ENCODE measurements around the gene YJU2.

Gene YJU2

DNA sequence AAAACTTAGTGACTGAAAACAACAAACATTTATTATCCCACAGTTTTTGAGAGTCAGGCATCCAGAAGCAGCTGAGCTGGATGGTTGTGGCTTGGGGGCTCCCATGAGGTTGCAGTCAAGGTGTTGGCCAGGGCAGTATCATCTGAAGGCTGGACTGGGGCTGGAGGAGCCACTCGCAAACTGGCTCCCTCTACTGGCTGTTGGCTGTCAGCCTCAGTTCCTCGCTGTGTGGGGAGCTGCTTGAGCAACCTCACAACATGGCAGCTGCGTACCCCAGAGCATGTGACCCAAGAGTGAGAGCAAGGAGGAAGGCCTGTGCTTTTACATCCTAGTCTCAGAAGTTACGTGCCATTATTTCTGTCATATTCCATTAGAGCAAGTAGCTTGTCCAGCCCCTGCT, 9.7 kb downstream of the YJU2 start:
- Histone ChIP-seq H3K9me3 (replicated peaks in 1 of 11) (peaks cover 5 to 13% (median 7%) of the 10 kb centered on the region in 11 experiments; a peak in 18 of 22 replicates), H3K4me3 (no peak overlapping the region), H3K4me2 (no peak overlapping the region), H3K27me3 (no peaks in the 10 kb centered on the region), H3K36me3 (peaks cover 81 to 100% (median 93%) of the 10 kb centered on the region in 11 experiments), H3K4me1 (peaks cover 12 to 22% (median 17%) of the 10 kb centered on the region in 10 experiments), H4K20me1 (peaks cover 0 to 21% (median 0%) of the 10 kb centered on the region in 11 experiments; a peak in 4 of 22 replicates), H3K27ac (no peak overlapping the region), H3K9ac (no peak overlapping the region)
- TF ChIP-seq Cebpa-rat (IDR thresholded peaks at IDR 0.05), result no peak

DNA sequence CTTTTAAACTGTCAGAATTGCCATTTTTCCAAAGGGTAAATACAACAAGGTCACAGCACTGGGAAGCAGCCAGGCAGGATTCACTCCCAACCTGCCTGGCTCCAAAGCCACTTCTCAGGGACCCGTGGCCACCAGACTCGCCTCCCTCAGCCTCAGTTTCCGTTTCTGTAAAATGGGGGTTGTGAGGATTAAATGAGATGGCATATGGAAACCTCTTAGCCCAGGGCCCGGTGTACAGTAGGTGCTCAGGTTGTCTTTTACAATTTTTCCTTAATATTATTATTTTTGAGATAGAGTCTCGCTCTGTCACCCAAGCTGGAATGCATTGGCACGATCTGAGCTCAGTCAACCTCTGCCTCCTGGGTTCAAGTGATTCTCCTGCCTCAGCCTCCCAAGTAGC, 10.1 kb downstream of the YJU2 start:
- H3K36me3 ChIP-seq, result peaks cover 80 to 100% (median 93%) of the 10 kb centered on the region in 11 experiments
- no peaks in the 10 kb centered on the region for H3K27me3 ChIP-seq
- TF ChIP-seq Cebpa-rat (IDR thresholded peaks at IDR 0.05), result no peak

DNA sequence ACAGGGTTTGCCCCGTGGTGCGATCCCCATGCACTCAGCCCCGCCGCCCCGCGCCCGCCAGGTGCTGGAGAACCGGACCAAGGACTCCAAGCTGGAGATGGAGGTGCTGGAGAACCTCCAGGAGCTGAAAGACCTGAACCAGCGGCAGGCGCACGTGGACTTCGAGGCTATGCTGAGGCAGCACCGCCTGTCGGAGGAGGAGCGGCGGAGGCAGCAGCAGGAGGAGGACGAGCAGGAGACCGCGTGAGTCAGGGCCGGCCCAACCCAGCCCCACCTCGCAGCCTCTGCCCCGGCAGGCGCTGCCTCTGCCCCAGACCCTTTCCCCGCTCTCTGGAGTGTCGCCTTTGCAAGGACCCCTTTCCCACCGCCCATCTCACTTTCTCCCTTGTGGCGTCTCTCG, 11.3 kb downstream of the YJU2 start:
- peaks cover 80 to 100% (median 93%) of the 10 kb centered on the region in 11 experiments for H3K36me3 ChIP-seq
- H3K27ac ChIP-seq, result no peak overlapping the region
- H3K4me2 ChIP-seq, result no peak overlapping the region
- no peak for TF ChIP-seq Cebpa-rat (IDR thresholded peaks at IDR 0.05)
- peaks cover 0 to 18% (median 0%) of the 10 kb centered on the region in 11 experiments; a peak in 4 of 22 replicates for H4K20me1 ChIP-seq
- H3K4me1 ChIP-seq, result peaks cover 12 to 27% (median 21%) of the 10 kb centered on the region in 10 experiments
- H3K4me3 ChIP-seq, result no peak overlapping the region
- no peak overlapping the region for H3K9ac ChIP-seq
- no peaks in the 10 kb centered on the region for H3K27me3 ChIP-seq
- H3K9me3 ChIP-seq (replicated peaks in 1 of 11), result peaks cover 5 to 13% (median 7%) of the 10 kb centered on the region in 11 experiments; a peak in 18 of 22 replicates

More for the DNA sequence above, 10.1 kb downstream of the YJU2 start:
- Histone ChIP-seq H3K9ac (no peak overlapping the region), H3K9me3 (replicated peaks in 1 of 11) (peaks cover 5 to 13% (median 7%) of the 10 kb centered on the region in 11 experiments; a peak in 18 of 22 replicates), H4K20me1 (peaks cover 0 to 21% (median 0%) of the 10 kb centered on the region in 11 experiments; a peak in 4 of 22 replicates), H3K4me1 (peaks cover 12 to 22% (median 18%) of the 10 kb centered on the region in 10 experiments), H3K27ac (no peak overlapping the region), H3K4me3 (no peak overlapping the region), H3K4me2 (no peak overlapping the region)

DNA sequence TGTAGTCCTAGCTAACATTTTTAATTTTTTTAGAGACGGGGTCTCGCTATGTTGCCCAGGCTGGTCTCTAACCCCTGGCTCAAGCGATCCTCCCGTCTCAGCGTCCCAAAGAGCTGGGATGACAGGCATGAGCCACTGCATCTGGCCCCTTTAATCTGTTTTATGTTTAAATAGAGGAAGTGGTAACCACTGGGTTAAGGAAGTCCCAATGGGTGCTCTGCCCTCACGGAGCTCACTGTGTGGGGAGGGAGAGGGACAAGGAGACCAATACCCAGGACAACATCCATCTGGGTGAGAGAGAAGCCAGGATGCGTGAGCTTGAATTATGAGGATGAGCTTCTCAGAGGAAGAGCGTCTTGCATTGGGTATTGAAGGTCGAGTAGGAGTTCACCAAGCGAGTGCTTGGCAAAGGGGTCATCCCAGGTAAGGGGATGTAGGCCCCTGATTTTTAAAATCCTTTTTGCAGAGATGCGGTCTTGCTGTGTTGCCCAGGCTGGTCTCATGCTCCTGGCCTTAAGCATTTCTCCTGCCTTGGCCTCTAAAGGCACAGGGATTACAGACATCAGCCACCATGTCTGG, 13.8 kb downstream of the YJU2 start:
- H3K27ac ChIP-seq, result peak overlapping the region in 6 of 11 experiments; percentile 10 to 37 (median 23); a peak in 4 of 22 replicates
- H3K27me3 ChIP-seq, result no peaks in the 10 kb centered on the region
- H3K4me3 ChIP-seq, result no peak overlapping the region
- peaks cover 0 to 15% (median 6%) of the 10 kb centered on the region in 11 experiments; a peak in 6 of 22 replicates for H4K20me1 ChIP-seq
- H3K4me1 ChIP-seq, result peaks cover 23 to 52% (median 42%) of the 10 kb centered on the region in 10 experiments
- H3K4me2 ChIP-seq, result peak overlapping the region; percentile 29 to 82 (median 49)
- H3K9ac ChIP-seq, result peak overlapping the region in 2 of 11 experiments; percentile 14 to 34; a peak in 1 of 22 replicates
- peaks cover 5 to 11% (median 7%) of the 10 kb centered on the region in 11 experiments; a peak in 18 of 22 replicates for H3K9me3 ChIP-seq (replicated peaks in 1 of 11)
- H3K36me3 ChIP-seq, result peaks cover 62 to 96% (median 84%) of the 10 kb centered on the region in 11 experiments
- no peak for TF ChIP-seq Cebpa-rat (IDR thresholded peaks at IDR 0.05)

DNA sequence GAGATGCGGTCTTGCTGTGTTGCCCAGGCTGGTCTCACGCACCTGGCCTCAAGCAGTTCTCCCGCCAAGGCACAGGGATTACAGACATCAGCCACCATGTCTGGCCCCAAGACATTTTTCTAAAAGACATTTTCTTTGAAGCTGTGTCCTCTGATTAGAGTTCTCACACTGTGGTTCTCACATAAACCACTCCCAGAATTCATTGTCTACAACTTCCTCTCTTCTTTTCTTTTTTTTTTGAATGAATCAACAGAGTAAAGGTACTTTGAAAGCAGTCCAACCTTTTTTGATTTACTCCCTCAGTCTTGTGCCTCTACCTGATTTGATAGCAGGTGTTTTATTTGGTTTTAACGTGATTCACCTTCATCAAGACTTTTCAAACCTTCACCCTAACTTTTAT, 17.9 kb downstream of the YJU2 start:
- peaks cover 33 to 69% (median 55%) of the 10 kb centered on the region in 10 experiments for H3K4me1 ChIP-seq
- no peak overlapping the region for H3K4me3 ChIP-seq
- H3K36me3 ChIP-seq, result peaks cover 61 to 96% (median 78%) of the 10 kb centered on the region in 11 experiments
- H3K27me3 ChIP-seq, result no peaks in the 10 kb centered on the region
- H3K9ac ChIP-seq, result peak overlapping the region in 2 of 11 experiments; percentile 19 to 24; a peak in 5 of 22 replicates
- H3K9me3 ChIP-seq (replicated peaks in 1 of 11), result no peaks in the 10 kb centered on the region
- H3K27ac ChIP-seq, result peak overlapping the region in 5 of 11 experiments; percentile 1 to 64 (median 51); a peak in 5 of 22 replicates
- no peak for TF ChIP-seq Cebpa-rat (IDR thresholded peaks at IDR 0.05)
- H3K4me2 ChIP-seq, result peak overlapping the region; percentile 1 to 81 (median 36); a peak in 14 of 22 replicates
- H4K20me1 ChIP-seq, result peaks cover 5 to 20% (median 14%) of the 10 kb centered on the region in 11 experiments; a peak in 18 of 22 replicates

DNA sequence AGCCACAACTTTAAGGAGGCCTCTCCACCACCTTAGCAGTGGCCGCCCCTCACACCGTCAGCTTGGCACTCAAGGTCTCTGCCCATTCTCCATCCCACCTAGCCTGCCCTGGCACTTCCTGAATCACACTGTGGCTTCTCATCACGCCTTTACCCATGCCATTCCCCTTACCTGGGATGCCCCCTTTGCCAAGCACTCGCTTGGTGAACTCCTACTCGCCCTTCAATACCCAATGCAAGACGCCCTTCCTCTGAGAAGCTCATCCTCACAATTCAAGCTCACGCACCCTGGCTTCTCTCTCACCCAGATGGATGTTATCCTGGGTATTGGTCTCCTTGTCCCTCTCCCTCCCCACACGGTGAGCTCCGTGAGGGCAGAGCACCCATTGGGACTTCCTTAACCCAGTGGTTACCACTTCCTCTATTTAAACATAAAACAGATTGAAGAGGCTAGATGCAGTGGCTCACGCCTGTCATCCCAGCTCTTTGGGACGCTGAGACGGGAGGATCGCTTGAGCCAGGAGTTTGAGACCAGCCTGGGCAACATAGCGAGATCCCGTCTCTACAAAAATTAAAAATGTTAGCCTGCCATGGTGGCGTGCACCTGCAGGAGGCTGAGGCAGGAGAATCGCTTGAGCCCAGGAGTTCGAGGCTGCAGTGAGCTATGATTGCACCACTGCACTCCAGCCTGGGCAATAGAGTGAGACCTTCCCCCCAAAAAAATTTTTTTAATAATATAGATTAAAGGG, 19.5 kb downstream of the YJU2 start:
- H3K27ac ChIP-seq, result 0 out of 22 replicates have a peak overlapping the region, but pooled peaks of 1 of the 11 experiments have one; percentile 3

DNA sequence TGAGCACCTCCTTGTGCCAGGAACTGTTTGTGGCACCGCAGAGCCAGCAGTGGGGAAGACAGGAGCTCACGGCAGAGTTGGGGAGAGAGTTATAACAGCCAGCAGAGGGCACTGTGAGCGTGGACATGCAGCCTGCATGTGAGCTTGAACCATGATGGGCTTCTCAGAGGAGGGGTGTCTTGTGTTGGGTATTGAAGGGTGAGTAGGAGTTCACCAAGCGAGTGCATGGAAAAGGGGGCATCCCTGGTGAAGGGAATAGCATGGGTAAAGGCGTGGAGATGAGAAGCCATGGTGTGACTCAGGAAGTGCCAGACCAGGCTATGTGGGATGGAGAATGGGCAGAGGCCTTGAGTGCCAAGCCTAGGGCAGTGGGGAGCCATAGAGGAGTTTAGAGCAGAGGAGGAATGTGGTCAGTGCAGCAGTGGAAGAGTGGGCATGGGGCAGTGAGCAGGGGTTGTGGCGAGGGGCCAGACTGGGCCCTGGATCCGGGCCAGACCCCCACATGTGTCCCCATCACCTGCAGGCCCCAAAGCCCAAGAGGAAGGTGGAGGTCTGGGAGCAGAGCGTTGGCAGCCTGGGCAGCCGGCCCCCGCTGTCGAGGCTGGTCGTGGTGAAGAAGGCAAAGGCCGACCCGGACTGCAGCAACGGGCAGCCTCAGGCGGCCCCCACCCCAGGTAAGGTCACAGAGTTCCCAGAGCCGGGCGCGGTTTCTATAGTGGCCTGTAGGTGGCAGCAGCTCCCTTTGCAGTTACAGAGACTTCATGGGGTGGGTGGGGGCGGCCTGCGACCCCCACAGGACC, 20.4 kb downstream of the YJU2 start:
- H3K27me3 ChIP-seq, result no peaks in the 10 kb centered on the region
- peaks cover 21 to 51% (median 39%) of the 10 kb centered on the region in 10 experiments; a peak in 19 of 20 replicates for H3K4me1 ChIP-seq
- peak overlapping the region in 7 of 11 experiments; percentile 22 to 66 (median 40); a peak in 11 of 22 replicates for H3K4me2 ChIP-seq
- H3K9ac ChIP-seq, result no peak overlapping the region
- peaks cover 71 to 98% (median 85%) of the 10 kb centered on the region in 11 experiments for H3K36me3 ChIP-seq
- no peak overlapping the region for H3K27ac ChIP-seq
- H3K9me3 ChIP-seq (replicated peaks in 1 of 11), result no peaks in the 10 kb centered on the region
- H3K4me3 ChIP-seq, result no peak overlapping the region
- peaks cover 5 to 20% (median 14%) of the 10 kb centered on the region in 11 experiments; a peak in 18 of 22 replicates for H4K20me1 ChIP-seq
- no peak for TF ChIP-seq Cebpa-rat (IDR thresholded peaks at IDR 0.05)

More for the DNA sequence above, 19.5 kb downstream of the YJU2 start:
- no peak for TF ChIP-seq Cebpa-rat (IDR thresholded peaks at IDR 0.05)
- Histone ChIP-seq H3K4me1 (peaks cover 21 to 52% (median 40%) of the 10 kb centered on the region in 10 experiments; a peak in 19 of 20 replicates), H3K4me3 (no peak overlapping the region), H3K9me3 (replicated peaks in 1 of 11) (no peaks in the 10 kb centered on the region), H3K4me2 (peak overlapping the region in 7 of 11 experiments; percentile 22 to 66 (median 40); a peak in 13 of 22 replicates), H3K9ac (no peak overlapping the region), H3K36me3 (peaks cover 69 to 98% (median 84%) of the 10 kb centered on the region in 11 experiments), H4K20me1 (peaks cover 5 to 20% (median 14%) of the 10 kb centered on the region in 11 experiments; a peak in 18 of 22 replicates), H3K27me3 (no peaks in the 10 kb centered on the region)
